Measurements from ENCODE around the gene SLC38A10. TPM values are rescaled to one million over a fixed set of nuclear protein-coding genes. Genes with fewer than 3 reads are reported as not detected.

Gene SLC38A10
- total and polyA plus RNA-seq, 10 of the 15 experiments (the other 5 are each of a cell fraction or from before 2014, with no cell fraction given): 0.52 to 67.9 (median 22.1) TPM

DNA sequence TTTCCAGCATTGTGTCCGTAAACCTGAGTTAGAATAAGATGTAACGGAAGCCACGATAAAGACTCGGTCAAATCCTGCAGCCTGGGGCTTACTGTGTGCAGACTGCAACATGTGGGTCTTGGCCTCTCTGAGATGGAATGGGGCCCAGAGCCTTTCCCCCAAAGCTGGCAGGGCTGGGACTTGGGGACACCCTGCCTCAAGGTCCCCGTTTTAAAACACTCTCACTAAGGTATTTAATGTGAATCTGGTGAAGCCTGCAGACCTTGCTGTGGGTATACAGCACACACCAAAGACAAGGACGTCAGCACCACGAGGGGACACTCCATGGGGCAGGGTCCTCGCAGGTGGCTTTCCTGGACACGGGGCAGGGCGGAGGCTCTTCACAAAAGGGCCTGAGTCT is 53.9 kb downstream of the SLC38A10 start (continued):
- no peak for TF ChIP-seq RB1 (IDR thresholded peaks at IDR 0.05; ENCODE audit: borderline replicate concordance)
- TF ChIP-seq, protein P1, sequence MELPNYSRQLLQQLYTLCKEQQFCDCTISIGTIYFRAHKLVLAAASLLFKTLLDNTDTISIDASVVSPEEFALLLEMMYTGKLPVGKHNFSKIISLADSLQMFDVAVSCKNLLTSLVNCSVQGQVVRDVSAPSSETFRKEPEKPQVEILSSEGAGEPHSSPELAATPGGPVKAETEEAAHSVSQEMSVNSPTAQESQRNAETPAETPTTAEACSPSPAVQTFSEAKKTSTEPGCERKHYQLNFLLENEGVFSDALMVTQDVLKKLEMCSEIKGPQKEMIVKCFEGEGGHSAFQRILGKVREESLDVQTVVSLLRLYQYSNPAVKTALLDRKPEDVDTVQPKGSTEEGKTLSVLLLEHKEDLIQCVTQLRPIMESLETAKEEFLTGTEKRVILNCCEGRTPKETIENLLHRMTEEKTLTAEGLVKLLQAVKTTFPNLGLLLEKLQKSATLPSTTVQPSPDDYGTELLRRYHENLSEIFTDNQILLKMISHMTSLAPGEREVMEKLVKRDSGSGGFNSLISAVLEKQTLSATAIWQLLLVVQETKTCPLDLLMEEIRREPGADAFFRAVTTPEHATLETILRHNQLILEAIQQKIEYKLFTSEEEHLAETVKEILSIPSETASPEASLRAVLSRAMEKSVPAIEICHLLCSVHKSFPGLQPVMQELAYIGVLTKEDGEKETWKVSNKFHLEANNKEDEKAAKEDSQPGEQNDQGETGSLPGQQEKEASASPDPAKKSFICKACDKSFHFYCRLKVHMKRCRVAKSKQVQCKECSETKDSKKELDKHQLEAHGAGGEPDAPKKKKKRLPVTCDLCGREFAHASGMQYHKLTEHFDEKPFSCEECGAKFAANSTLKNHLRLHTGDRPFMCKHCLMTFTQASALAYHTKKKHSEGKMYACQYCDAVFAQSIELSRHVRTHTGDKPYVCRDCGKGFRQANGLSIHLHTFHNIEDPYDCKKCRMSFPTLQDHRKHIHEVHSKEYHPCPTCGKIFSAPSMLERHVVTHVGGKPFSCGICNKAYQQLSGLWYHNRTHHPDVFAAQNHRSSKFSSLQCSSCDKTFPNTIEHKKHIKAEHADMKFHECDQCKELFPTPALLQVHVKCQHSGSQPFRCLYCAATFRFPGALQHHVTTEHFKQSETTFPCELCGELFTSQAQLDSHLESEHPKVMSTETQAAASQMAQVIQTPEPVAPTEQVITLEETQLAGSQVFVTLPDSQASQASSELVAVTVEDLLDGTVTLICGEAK (IDR thresholded peaks at IDR 0.05; ENCODE audit: borderline replicate concordance): no peak
- TF ChIP-seq, protein P2, sequence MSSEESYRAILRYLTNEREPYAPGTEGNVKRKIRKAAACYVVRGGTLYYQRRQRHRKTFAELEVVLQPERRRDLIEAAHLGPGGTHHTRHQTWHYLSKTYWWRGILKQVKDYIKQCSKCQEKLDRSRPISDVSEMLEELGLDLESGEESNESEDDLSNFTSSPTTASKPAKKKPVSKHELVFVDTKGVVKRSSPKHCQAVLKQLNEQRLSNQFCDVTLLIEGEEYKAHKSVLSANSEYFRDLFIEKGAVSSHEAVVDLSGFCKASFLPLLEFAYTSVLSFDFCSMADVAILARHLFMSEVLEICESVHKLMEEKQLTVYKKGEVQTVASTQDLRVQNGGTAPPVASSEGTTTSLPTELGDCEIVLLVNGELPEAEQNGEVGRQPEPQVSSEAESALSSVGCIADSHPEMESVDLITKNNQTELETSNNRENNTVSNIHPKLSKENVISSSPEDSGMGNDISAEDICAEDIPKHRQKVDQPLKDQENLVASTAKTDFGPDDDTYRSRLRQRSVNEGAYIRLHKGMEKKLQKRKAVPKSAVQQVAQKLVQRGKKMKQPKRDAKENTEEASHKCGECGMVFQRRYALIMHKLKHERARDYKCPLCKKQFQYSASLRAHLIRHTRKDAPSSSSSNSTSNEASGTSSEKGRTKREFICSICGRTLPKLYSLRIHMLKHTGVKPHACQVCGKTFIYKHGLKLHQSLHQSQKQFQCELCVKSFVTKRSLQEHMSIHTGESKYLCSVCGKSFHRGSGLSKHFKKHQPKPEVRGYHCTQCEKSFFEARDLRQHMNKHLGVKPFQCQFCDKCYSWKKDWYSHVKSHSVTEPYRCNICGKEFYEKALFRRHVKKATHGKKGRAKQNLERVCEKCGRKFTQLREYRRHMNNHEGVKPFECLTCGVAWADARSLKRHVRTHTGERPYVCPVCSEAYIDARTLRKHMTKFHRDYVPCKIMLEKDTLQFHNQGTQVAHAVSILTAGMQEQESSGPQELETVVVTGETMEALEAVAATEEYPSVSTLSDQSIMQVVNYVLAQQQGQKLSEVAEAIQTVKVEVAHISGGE (CRISPR knock-in tag; IDR thresholded peaks at IDR 0.05): no peak
- TF ChIP-seq, protein P3, sequence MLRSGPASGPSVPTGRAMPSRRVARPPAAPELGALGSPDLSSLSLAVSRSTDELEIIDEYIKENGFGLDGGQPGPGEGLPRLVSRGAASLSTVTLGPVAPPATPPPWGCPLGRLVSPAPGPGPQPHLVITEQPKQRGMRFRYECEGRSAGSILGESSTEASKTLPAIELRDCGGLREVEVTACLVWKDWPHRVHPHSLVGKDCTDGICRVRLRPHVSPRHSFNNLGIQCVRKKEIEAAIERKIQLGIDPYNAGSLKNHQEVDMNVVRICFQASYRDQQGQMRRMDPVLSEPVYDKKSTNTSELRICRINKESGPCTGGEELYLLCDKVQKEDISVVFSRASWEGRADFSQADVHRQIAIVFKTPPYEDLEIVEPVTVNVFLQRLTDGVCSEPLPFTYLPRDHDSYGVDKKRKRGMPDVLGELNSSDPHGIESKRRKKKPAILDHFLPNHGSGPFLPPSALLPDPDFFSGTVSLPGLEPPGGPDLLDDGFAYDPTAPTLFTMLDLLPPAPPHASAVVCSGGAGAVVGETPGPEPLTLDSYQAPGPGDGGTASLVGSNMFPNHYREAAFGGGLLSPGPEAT (IDR thresholded peaks at IDR 0.05; ENCODE audit: low read depth): no peak
- no peak for TF ChIP-seq KLF5 (IDR thresholded peaks at IDR 0.05; ENCODE audit: partially characterized antibody)
